ENCODE results near the gene XRCC1. TPM values are rescaled to one million over a fixed set of nuclear protein-coding genes. Genes with fewer than 3 reads are reported as not detected.

XRCC1 gene
- total and polyA plus RNA-seq, 2 experiments from 2014 or later = 35.3 to 49.5 TPM

DNA sequence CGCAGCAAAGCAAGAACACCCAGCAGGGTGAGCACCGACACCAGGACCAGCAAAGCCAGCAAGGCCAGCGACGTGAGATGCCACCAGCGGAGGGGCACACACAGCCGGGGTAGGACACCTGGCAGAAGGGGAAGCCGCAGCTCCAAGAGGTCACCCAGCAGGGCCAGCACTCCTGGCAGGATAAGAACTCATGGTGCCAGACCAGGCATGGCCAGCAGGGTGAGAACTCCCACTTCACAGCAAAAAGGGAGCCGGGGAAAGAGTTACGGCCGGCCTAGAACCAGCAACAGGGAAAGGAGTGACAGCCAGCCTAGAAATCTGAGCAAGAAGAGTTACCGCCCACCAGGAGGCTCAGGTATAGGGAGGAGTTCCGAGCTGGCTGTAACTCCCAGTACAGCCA lies 37.0 kb upstream of the XRCC1 start:
- no peaks in the 10 kb centered on the region for H3K36me3 ChIP-seq (ENCODE audit: insufficient read depth)
- H3K9me2 ChIP-seq (ENCODE audit: insufficient read depth) = no peaks in the 10 kb centered on the region
- Mint-ChIP-seq H3K27ac (no peak overlapping the region), H3K9me3 (peaks cover 11% of the 10 kb centered on the region), H3K36me3 (ENCODE audit: low read depth) (peaks cover 36% of the 10 kb centered on the region), H3K4me3 (no peak overlapping the region), H3K27me3 (ENCODE audit: insufficient read depth, low read depth, poor library complexity) (peaks cover 18% of the 10 kb centered on the region), H3K4me1 (peaks cover 6% of the 10 kb centered on the region)
- no peak for ATAC-seq
- no peak overlapping the region for H2AFZ ChIP-seq
- no peak overlapping the region for H3K4me3 ChIP-seq
- no peaks in the 10 kb centered on the region for H3K4me1 ChIP-seq (ENCODE audit: insufficient read depth)
- peaks cover 12% of the 10 kb centered on the region; the same call in 1 of the 2 replicates for H3K79me2 ChIP-seq (replicated peaks; ENCODE audit: insufficient read depth)
- H3K27ac ChIP-seq (ENCODE audit: low read depth) = no peak overlapping the region
- no peaks in the 10 kb centered on the region; the same call in 1 of the 2 replicates for H4K20me1 ChIP-seq (replicated peaks; ENCODE audit: insufficient read depth)
- no peak for DNase-seq (ENCODE audit: low spot score)
- TF ChIP-seq, protein P1, sequence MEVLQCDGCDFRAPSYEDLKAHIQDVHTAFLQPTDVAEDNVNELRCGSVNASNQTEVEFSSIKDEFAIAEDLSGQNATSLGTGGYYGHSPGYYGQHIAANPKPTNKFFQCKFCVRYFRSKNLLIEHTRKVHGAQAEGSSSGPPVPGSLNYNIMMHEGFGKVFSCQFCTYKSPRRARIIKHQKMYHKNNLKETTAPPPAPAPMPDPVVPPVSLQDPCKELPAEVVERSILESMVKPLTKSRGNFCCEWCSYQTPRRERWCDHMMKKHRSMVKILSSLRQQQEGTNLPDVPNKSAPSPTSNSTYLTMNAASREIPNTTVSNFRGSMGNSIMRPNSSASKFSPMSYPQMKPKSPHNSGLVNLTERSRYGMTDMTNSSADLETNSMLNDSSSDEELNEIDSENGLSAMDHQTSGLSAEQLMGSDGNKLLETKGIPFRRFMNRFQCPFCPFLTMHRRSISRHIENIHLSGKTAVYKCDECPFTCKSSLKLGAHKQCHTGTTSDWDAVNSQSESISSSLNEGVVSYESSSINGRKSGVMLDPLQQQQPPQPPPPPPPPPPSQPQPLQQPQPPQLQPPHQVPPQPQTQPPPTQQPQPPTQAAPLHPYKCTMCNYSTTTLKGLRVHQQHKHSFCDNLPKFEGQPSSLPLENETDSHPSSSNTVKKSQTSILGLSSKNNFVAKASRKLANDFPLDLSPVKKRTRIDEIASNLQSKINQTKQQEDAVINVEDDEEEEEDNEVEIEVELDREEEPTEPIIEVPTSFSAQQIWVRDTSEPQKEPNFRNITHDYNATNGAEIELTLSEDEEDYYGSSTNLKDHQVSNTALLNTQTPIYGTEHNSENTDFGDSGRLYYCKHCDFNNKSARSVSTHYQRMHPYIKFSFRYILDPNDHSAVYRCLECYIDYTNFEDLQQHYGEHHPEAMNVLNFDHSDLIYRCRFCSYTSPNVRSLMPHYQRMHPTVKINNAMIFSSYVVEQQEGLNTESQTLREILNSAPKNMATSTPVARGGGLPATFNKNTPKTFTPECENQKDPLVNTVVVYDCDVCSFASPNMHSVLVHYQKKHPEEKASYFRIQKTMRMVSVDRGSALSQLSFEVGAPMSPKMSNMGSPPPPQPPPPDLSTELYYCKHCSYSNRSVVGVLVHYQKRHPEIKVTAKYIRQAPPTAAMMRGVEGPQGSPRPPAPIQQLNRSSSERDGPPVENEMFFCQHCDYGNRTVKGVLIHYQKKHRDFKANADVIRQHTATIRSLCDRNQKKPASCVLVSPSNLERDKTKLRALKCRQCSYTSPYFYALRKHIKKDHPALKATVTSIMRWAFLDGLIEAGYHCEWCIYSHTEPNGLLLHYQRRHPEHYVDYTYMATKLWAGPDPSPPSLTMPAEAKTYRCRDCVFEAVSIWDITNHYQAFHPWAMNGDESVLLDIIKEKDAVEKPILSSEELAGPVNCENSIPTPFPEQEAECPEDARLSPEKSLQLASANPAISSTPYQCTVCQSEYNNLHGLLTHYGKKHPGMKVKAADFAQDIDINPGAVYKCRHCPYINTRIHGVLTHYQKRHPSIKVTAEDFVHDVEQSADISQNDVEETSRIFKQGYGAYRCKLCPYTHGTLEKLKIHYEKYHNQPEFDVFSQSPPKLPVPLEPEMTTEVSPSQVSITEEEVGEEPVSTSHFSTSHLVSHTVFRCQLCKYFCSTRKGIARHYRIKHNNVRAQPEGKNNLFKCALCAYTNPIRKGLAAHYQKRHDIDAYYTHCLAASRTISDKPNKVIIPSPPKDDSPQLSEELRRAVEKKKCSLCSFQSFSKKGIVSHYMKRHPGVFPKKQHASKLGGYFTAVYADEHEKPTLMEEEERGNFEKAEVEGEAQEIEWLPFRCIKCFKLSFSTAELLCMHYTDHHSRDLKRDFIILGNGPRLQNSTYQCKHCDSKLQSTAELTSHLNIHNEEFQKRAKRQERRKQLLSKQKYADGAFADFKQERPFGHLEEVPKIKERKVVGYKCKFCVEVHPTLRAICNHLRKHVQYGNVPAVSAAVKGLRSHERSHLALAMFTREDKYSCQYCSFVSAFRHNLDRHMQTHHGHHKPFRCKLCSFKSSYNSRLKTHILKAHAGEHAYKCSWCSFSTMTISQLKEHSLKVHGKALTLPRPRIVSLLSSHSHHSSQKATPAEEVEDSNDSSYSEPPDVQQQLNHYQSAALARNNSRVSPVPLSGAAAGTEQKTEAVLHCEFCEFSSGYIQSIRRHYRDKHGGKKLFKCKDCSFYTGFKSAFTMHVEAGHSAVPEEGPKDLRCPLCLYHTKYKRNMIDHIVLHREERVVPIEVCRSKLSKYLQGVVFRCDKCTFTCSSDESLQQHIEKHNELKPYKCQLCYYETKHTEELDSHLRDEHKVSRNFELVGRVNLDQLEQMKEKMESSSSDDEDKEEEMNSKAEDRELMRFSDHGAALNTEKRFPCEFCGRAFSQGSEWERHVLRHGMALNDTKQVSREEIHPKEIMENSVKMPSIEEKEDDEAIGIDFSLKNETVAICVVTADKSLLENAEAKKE (CRISPR knock-in tag; IDR thresholded peaks at IDR 0.05) = no peak
- no peak for TF ChIP-seq ZNF114 (CRISPR knock-in tag; IDR thresholded peaks at IDR 0.05)
- TF ChIP-seq JUNB (IDR thresholded peaks at IDR 0.05; ENCODE audit: unreplicated experiment) = no peak
- no peak for TF ChIP-seq ZNF331 (CRISPR knock-in tag; IDR thresholded peaks at IDR 0.05; ENCODE audit: low read depth)
- TF ChIP-seq, protein P2, sequence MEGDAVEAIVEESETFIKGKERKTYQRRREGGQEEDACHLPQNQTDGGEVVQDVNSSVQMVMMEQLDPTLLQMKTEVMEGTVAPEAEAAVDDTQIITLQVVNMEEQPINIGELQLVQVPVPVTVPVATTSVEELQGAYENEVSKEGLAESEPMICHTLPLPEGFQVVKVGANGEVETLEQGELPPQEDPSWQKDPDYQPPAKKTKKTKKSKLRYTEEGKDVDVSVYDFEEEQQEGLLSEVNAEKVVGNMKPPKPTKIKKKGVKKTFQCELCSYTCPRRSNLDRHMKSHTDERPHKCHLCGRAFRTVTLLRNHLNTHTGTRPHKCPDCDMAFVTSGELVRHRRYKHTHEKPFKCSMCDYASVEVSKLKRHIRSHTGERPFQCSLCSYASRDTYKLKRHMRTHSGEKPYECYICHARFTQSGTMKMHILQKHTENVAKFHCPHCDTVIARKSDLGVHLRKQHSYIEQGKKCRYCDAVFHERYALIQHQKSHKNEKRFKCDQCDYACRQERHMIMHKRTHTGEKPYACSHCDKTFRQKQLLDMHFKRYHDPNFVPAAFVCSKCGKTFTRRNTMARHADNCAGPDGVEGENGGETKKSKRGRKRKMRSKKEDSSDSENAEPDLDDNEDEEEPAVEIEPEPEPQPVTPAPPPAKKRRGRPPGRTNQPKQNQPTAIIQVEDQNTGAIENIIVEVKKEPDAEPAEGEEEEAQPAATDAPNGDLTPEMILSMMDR (conservative IDR thresholded peaks at IDR 0.05; ENCODE audit: low read depth in 2 of 2) = no peak
- TF ChIP-seq EZH2phosphoT487 (IDR thresholded peaks at IDR 0.05; ENCODE audit: unreplicated experiment) = no peak
- no peak for TF ChIP-seq ETS1 (IDR thresholded peaks at IDR 0.05)
- TF ChIP-seq POLR2AphosphoS5 (IDR thresholded peaks at IDR 0.05; ENCODE audit: low read depth) = no peak
- TF ChIP-seq CREB1 (CRISPR knock-in tag; IDR thresholded peaks at IDR 0.05; ENCODE audit: low read depth) = no peak
- TF ChIP-seq STAT1 (IDR thresholded peaks at IDR 0.05; ENCODE audit: unreplicated experiment) = no peak
- no peak for TF ChIP-seq REST (IDR thresholded peaks at IDR 0.05; ENCODE audit: unreplicated experiment)
- TF ChIP-seq NANOG (IDR thresholded peaks at IDR 0.05; ENCODE audit: borderline replicate concordance) = no peak
- no peak for TF ChIP-seq EZH2 (IDR thresholded peaks at IDR 0.05; ENCODE audit: low read depth, unreplicated experiment)
- H3K4me2 ChIP-seq = no peak overlapping the region
- no peaks in the 10 kb centered on the region for H3F3A ChIP-seq (replicated peaks; ENCODE audit: low read depth)
- H3K27me3 ChIP-seq (ENCODE audit: insufficient read depth) = no peaks in the 10 kb centered on the region
